Measurements from ENCODE around the gene GP5. TPM values are rescaled to one million over a fixed set of nuclear protein-coding genes. Genes with fewer than 3 reads are reported as not detected.
A peak's percentile ranks its signal among the peaks of the same experiment; 100 is the strongest.

Gene GP5
- total RNA-seq, 4 donors from 2014 or later, result not detected

GRCh38 chr3:194350726-194351071, 48.4 kb downstream of the GP5 start:
- Histone ChIP-seq H3K9me3 (no peaks in the 10 kb centered on the region), H3K4me1 (no peaks in the 10 kb centered on the region), H3K36me3 (no peaks in the 10 kb centered on the region), H3K27ac (no peak overlapping the region), H3K4me3 (peak overlapping the region in 1 of 4 donors; percentile 31), H3K27me3 (no peaks in the 10 kb centered on the region)
- no peak for DNase-seq
- TF ChIP-seq CTCF (IDR thresholded peaks at IDR 0.05) (no peak), POLR2A (IDR thresholded peaks at IDR 0.05) (no peak)

- no peak overlapping the region for H3K4me3 ChIP-seq
- no peak overlapping the region for H3K27ac ChIP-seq
- no peaks in the 10 kb centered on the region for H3K9me3 ChIP-seq
- H3K36me3 ChIP-seq, result no peaks in the 10 kb centered on the region
- TF ChIP-seq POLR2A (IDR thresholded peaks at IDR 0.05), result no peak
- no peak for TF ChIP-seq CTCF (IDR thresholded peaks at IDR 0.05)
- DNase-seq, result no peak
- no peaks in the 10 kb centered on the region for H3K27me3 ChIP-seq
- H3K4me1 ChIP-seq, result no peaks in the 10 kb centered on the region
These were observed 50.7 kb downstream of the GP5 start for GRCh38 chr3:194348354-194348753.

- DNase-seq, result no peak
- Histone ChIP-seq H3K9me3 (no peaks in the 10 kb centered on the region), H3K4me3 (no peak overlapping the region), H3K36me3 (no peaks in the 10 kb centered on the region), H3K27me3 (no peaks in the 10 kb centered on the region), H3K4me1 (no peaks in the 10 kb centered on the region), H3K27ac (no peak overlapping the region)
- TF ChIP-seq CTCF (IDR thresholded peaks at IDR 0.05) (no peak), POLR2A (IDR thresholded peaks at IDR 0.05) (no peak)
These were observed 52.4 kb downstream of the GP5 start for GRCh38 chr3:194346621-194347020.

- H3K27ac ChIP-seq, result no peak overlapping the region
- no peaks in the 10 kb centered on the region for H3K27me3 ChIP-seq
- TF ChIP-seq CTCF (IDR thresholded peaks at IDR 0.05), result no peak
- TF ChIP-seq POLR2A (IDR thresholded peaks at IDR 0.05), result no peak
- H3K9me3 ChIP-seq, result no peaks in the 10 kb centered on the region
- H3K36me3 ChIP-seq, result no peaks in the 10 kb centered on the region
- no peak overlapping the region for H3K4me3 ChIP-seq
- no peak for DNase-seq
- H3K4me1 ChIP-seq, result no peaks in the 10 kb centered on the region
These were observed 53.0 kb downstream of the GP5 start for GRCh38 chr3:194346035-194346434.

Other genes with a start within 250 kb of the GP5 start
- not detected for gene CPN2, start 47.9 kb downstream of the GP5 start, total RNA-seq
- gene LRRC15, start 29.5 kb downstream of the GP5 start, total RNA-seq, result under 1 TPM in 1 of 4 donors, not detected in 3; 0.28 TPM
- 10 to 100 TPM; 54.3 to 67.2 (median 58.2) TPM for gene ATP13A3, start 87.7 kb upstream of the GP5 start, total RNA-seq
- 10 to 100 TPM in 3 of 4 donors, 1 to 10 TPM in 1; 7.7 to 51.2 (median 23.5) TPM for gene TMEM44, start 234.2 kb upstream of the GP5 start, total RNA-seq